Duodenal mucosa (tissue), 2 donors: ENCODE results near the gene PMEL.
A peak's percentile ranks its signal among the peaks of the same experiment; 100 is the strongest.
"Not testable (repeated sequence)": the region's sequence is repeated elsewhere in the genome, so short reads cannot be mapped to it uniquely, and the experiment has no call there.

Source experiments
- H3K27ac ChIP-seq: one replicate; pipeline ENCODE4 v1.7.0; 2013; ENCODE audit warnings: low read depth, low read length
- H3K27me3 ChIP-seq, 2 donors: one replicate each; pipeline ENCODE4 v1.7.0; 2013; ENCODE audit warnings: low read length in 2 of 2, control low read depth in 1 of 2; ENCODE audit not compliant: insufficient read depth in 2 of 2, control insufficient read depth in 1 of 2
- H3K36me3 ChIP-seq, 2 donors: one replicate each; pipeline ENCODE4 v1.7.0; 2013; ENCODE audit warnings: low read length in 2 of 2, control low read depth in 1 of 2; ENCODE audit not compliant: insufficient read depth in 2 of 2, control insufficient read depth in 1 of 2
- H3K4me1 ChIP-seq, 2 donors: one replicate each; pipeline ENCODE4 v1.7.0; 2013; ENCODE audit warnings: low read length in 2 of 2, control low read depth in 1 of 2; ENCODE audit not compliant: insufficient read depth in 2 of 2, control insufficient read depth in 1 of 2
- H3K4me3 ChIP-seq, 2 donors: one replicate each; pipeline ENCODE4 v1.7.0; 2013; ENCODE audit warnings: low read length in 2 of 2, low read depth in 1 of 2
- H3K9ac ChIP-seq, 2 donors: one replicate each; pipeline ENCODE4 v1.7.0; 2013; ENCODE audit warnings: low read length in 2 of 2, low read depth in 1 of 2
- H3K9me3 ChIP-seq, 2 donors: one replicate each; pipeline ENCODE4 v1.7.0; 2013; ENCODE audit warnings: low read length in 2 of 2, control low read depth in 1 of 2; ENCODE audit not compliant: control insufficient read depth in 1 of 2

The PMEL gene

DNA sequence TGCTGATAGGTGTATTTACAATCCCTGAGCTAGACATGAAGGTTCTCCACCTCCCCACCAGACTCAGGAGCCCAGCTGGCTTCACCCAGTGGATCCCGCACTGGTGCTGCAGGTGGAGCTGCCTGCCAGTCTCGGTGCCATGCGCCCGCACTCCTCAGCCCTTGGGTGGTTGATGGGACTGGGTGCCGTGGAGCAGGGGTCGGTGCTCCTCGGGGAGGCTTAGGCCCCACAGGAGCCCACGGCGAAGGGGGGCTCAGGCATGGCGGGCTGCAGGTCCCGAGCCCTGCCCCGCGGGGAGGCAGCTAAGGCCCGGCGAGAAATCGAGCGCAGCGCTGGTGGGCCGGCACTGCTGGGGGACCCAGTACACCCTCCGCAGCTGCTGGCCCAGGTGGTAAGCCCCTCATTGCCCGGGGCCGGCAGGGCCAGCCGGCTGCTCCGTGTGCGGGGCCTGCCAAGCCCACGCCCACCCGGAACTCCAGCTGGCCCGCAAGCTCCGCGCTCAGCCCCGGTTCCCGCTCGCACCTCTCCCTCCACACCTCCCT is 34.2 kb upstream of the PMEL start:
- Histone ChIP-seq H3K36me3 (peaks cover 20 to 22% of the 10 kb centered on the region in 2 donors), H3K4me1 (peaks cover 23 to 26% of the 10 kb centered on the region in 2 donors)
- not testable (repeated sequence) for H3K9me3 ChIP-seq, H3K27ac ChIP-seq, H3K9ac ChIP-seq, H3K27me3 ChIP-seq, H3K4me3 ChIP-seq

DNA sequence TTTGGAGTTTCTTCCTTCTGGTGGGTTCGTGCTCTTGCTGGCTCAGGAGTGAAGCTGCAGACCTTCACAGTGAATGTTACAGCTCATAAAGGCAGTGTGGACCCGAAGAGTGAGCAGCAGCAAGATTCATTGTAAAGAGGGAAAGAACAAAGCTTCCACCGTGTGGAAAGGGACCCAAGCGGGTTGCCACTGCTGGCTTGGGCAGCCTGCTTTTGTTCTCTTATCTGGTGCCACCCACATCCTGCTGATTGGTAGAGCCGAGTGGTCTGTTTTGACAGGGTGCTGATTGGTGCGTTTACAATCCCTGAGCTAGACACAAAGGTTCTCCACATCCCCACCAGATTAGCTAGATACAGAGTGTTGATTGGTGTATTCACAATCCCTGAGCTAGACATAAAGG is 33.7 kb upstream of the PMEL start:
- not testable (repeated sequence) for H3K27me3 ChIP-seq, H3K9ac ChIP-seq, H3K4me3 ChIP-seq, H3K27ac ChIP-seq, H3K9me3 ChIP-seq
- Histone ChIP-seq H3K4me1 (peaks cover 23 to 26% of the 10 kb centered on the region in 2 donors), H3K36me3 (peaks cover 17 to 20% of the 10 kb centered on the region in 2 donors)

- H3K36me3 ChIP-seq, result peaks cover 16 to 22% of the 10 kb centered on the region in 2 donors
- H3K4me1 ChIP-seq, result peaks cover 41 to 44% of the 10 kb centered on the region in 2 donors
- peak overlapping the region; percentile 97 to 98 for H3K4me3 ChIP-seq
- H3K27ac ChIP-seq, result peak overlapping the region; percentile 63
- no peaks in the 10 kb centered on the region for H3K9me3 ChIP-seq
- peak overlapping the region; percentile 89 to 98 for H3K9ac ChIP-seq
- H3K27me3 ChIP-seq, result no peaks in the 10 kb centered on the region
These were observed 31.7 kb upstream of the PMEL start for GRCh38 chr12:55997535-55997859.

DNA sequence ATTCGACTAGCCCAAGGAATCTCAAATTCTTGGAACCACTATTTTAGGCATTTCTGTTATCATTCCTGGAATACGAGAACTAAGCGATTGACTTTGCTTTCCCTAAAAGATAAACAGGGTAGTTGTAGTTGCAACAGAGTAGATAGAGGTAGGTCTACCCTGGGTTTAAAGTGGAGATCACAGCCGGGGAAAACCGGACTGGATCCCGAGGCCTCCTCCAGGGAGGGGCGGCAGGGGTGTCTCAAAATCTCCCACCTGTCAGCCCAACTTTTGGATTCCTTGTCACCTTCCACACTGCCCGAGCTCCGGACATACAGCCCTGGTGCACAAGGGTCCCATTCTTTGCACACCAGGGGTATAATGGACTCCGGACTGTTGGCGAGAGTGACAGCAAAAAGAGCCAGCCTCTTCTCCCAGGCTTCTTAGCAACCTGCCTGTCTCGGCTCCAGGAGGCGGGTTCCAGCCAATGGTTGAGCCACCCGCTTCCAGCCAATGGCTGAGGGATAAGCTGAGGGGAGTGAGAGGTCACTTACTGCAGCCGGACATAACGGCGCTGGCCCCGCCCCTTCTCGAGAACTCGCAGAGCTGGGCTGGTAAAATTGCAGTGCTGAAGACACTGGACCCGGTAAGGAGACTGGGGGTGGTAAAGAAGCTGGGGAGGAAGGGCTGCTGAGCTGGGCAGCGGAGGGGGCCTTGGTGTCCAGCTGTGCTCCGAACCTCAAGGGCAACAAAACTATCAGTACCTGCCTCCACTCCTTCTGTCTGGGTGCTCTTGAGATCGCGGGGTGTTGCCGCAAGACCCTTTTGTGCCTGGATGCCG is 31.1 kb upstream of the PMEL start, which contains the start of gene SUOX:
TSS of gene SUOX (plus strand) at position 562 of the 820 bp plus-strand sequence. CDS start 4,946 bp downstream, outside the sequence.
- Histone ChIP-seq H3K4me1 (peaks cover 41 to 43% of the 10 kb centered on the region in 2 donors), H3K27ac (peak within 1 kb of the TSS; percentile 63), H3K27me3 (no peaks in the 10 kb centered on the region), H3K9me3 (no peaks in the 10 kb centered on the region), H3K9ac (peak within 1 kb of the TSS; percentile 89 to 98), H3K36me3 (peaks cover 16 to 24% of the 10 kb centered on the region in 2 donors), H3K4me3 (peak within 1 kb of the TSS; percentile 97 to 98)

DNA sequence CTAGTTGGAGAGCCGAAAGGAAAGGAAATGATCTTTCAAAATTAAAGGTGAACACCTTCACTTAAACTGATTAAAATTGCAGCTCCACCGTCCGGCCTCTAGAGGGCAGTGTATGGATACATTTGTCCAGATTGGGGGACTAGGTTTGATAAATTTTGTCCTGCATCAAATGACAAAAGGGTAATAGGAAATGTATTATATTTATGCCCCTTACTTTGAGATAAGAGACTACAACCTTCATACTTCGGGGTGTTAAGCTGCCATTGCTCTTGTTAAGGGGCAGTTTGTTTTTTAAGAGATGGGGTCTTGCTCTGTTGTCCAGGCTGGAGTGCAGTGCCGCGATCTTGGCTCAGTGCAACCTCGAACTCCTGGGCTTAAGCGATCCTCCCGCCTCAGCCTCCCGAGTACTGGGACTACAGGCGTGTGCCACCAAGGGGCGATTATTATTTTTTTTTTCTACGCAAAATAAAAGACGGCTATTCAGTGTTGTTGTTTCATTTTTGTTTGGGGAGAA is 30.4 kb upstream of the PMEL start:
- peaks cover 15 to 29% of the 10 kb centered on the region in 2 donors for H3K36me3 ChIP-seq
- peak overlapping the region; percentile 97 to 98 for H3K4me3 ChIP-seq
- H3K9me3 ChIP-seq, result no peaks in the 10 kb centered on the region
- H3K4me1 ChIP-seq, result peaks cover 34 to 39% of the 10 kb centered on the region in 2 donors
- peak overlapping the region; percentile 73 to 89 for H3K9ac ChIP-seq
- peak overlapping the region; percentile 63 for H3K27ac ChIP-seq
- H3K27me3 ChIP-seq, result no peaks in the 10 kb centered on the region

DNA sequence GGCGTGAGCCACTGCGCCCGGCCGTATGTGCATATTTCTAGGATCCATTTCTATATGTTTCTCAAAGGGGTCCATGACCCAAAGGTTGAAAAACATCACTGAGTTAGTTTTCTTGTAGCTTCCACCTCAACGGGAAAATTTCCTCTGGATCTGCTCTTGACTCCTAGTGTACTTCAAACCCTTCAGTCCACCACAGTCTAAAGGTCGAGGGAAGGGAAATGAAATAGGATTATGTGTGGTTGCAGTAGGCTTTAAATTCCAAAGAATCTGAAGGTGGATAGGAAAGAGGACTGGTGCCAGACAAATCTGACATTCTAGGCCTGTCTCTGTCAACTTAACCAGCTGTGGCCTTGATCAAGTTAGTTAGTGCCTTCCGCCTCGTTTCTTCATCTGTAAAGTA is 29.5 kb upstream of the PMEL start:
- Histone ChIP-seq H3K36me3 (peaks cover 22 to 38% of the 10 kb centered on the region in 2 donors), H3K27ac (no peak overlapping the region), H3K4me1 (peaks cover 33 to 39% of the 10 kb centered on the region in 2 donors), H3K9ac (peak overlapping the region in 1 of 2 donors; percentile 32), H3K27me3 (no peaks in the 10 kb centered on the region), H3K9me3 (no peaks in the 10 kb centered on the region), H3K4me3 (no peak overlapping the region)

- Histone ChIP-seq H3K4me3 (peak overlapping the region in 1 of 2 donors; percentile 32), H3K9me3 (no peaks in the 10 kb centered on the region), H3K36me3 (peaks cover 29 to 52% of the 10 kb centered on the region in 2 donors), H3K27me3 (no peaks in the 10 kb centered on the region), H3K9ac (no peak overlapping the region), H3K4me1 (peaks cover 33 to 37% of the 10 kb centered on the region in 2 donors), H3K27ac (no peak overlapping the region)
These were observed 27.5 kb upstream of the PMEL start for GRCh38 chr12:55993230-55993853.

DNA sequence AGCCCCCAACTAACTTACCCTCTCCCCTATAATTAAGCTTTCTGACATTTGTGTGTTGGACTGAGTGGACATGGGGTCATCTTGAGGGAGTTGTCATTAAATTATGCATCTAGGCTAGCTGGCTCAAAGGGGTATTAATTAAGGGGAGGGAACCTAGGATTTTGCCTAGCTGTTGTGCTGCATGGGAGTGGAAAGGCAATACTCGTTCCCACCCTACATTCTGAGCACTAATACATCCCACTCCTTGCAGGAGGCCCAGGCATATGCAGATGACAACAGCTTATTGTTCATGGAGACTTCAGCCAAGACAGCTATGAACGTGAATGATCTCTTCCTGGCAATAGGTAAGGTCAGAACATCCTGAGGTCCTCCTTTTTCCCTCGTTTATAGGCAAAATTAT is 25.3 kb upstream of the PMEL start:
- no peak overlapping the region for H3K4me3 ChIP-seq
- H3K9ac ChIP-seq, result no peak overlapping the region
- H3K27me3 ChIP-seq, result no peaks in the 10 kb centered on the region
- peaks cover 22 to 30% of the 10 kb centered on the region in 2 donors for H3K4me1 ChIP-seq
- H3K27ac ChIP-seq, result no peak overlapping the region
- H3K9me3 ChIP-seq, result no peaks in the 10 kb centered on the region
- H3K36me3 ChIP-seq, result peaks cover 29 to 64% of the 10 kb centered on the region in 2 donors

- not testable (repeated sequence) for H3K27ac ChIP-seq, H3K4me3 ChIP-seq, H3K4me1 ChIP-seq, H3K9me3 ChIP-seq, H3K9ac ChIP-seq, H3K27me3 ChIP-seq
- H3K36me3 ChIP-seq, result peaks cover 19 to 56% of the 10 kb centered on the region in 2 donors
These were observed 20.1 kb upstream of the PMEL start for GRCh38 chr12:55985976-55986375.

GRCh38 chr12:55985341-55985740 is 19.5 kb upstream of the PMEL start:
- Histone ChIP-seq H3K9ac (no peak overlapping the region), H3K27me3 (no peaks in the 10 kb centered on the region), H3K36me3 (peaks cover 18 to 52% of the 10 kb centered on the region in 2 donors), H3K4me1 (no peaks in the 10 kb centered on the region), H3K9me3 (no peaks in the 10 kb centered on the region), H3K27ac (no peak overlapping the region), H3K4me3 (no peak overlapping the region)
